CD4-positive, alpha-beta T cell treated with Interleukin-2 at 100 ng/mL for 4 hours (primary cell): Measurements from ENCODE around the gene DHRS3.
"Not testable (repeated sequence)": the region's sequence is repeated elsewhere in the genome, so short reads cannot be mapped to it uniquely, and the experiment has no call there.

Experiments used
- DNase-seq: peaks from one replicate; pipeline ENCODE4 v3.0.0-alpha.2; 2020; ENCODE audit warnings: low spot score

Gene DHRS3, protein sequence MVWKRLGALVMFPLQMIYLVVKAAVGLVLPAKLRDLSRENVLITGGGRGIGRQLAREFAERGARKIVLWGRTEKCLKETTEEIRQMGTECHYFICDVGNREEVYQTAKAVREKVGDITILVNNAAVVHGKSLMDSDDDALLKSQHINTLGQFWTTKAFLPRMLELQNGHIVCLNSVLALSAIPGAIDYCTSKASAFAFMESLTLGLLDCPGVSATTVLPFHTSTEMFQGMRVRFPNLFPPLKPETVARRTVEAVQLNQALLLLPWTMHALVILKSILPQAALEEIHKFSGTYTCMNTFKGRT

DNA sequence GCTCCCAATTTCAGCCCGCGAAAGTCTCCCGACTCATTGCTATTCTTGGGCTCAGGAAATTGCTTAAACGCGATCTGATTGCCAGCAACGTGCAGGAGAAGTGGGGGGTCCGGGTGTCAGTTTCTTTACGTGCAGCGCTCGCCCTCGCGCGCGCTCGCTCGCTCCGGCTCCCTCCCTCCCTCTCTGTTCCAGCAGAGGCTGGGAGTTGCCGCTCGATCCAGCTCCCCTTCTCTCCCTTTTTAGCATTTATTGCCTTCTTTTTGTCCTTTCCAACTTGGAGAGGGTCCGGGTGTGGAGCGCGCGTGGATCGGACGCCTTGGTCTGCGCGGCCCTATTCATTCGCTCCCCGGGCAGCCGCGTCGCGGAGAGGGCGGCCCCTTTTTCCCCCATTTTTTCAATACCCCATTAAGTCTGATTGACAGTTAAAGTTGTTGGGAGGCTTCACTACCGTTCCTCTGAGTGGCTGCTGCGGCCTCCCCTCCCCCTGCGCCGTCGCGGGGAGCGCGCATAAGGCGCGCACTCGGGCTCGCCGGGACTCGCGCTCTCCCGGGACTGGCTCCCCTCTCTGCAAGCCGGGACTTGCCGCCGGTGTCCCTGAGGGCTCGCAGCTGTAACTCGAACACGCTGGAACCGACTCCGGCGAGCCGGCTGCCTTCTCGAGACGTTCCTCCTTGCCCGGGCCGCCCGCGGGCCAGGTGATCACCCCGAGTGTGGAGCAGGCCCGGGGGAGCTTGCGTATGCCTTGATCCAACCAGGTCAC, at the start of gene DHRS3:
Gene DHRS3 (minus strand): TSS at position 310 of the 760 bp plus-strand sequence. CDS start 862 bp downstream, outside the sequence.
- peak; percentile 57 for DNase-seq

GRCh38 chr1:12666141-12666735, 48.2 kb upstream of the DHRS3 start:
- no peak for DNase-seq

DNA sequence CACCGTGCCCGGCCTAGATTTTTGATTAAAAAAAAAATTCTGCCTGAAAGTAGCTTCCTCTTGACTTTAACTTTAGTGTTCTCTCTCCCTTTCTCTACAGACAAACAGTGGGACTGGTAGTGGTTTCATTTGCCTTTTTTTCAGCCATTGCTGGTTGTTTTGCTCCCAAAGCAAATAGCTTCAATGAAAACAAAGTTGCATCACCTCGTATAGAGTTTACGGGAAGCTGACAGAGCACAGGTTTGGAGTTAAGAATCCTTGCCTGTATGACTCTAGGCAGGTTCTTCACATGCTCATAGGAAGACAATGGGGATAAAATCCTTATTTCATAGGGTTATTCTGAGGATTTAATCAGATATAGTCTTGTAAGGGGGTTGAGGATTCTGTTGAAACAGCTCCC, 47.5 kb upstream of the DHRS3 start:
- no peak for DNase-seq

DNA sequence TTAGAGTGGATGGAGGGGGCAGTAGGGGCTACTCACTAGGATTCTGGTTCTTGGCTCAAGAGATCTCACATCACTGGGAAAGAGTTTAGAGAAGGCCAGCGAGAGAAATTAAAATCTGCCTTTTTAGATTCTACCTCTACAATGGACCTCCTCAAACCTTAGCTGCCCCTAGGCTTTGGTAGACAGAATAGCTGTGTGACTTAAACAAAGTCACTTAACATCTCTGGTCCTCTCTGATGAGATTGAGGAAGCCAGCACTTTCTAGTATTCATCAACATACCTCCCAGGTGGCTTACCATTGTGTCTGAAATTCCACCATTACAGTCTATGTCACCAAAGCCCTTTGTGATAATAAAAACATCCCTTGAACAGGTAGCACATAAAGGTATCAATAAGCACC, 44.5 kb upstream of the DHRS3 start:
- DNase-seq, result no peak

DNA sequence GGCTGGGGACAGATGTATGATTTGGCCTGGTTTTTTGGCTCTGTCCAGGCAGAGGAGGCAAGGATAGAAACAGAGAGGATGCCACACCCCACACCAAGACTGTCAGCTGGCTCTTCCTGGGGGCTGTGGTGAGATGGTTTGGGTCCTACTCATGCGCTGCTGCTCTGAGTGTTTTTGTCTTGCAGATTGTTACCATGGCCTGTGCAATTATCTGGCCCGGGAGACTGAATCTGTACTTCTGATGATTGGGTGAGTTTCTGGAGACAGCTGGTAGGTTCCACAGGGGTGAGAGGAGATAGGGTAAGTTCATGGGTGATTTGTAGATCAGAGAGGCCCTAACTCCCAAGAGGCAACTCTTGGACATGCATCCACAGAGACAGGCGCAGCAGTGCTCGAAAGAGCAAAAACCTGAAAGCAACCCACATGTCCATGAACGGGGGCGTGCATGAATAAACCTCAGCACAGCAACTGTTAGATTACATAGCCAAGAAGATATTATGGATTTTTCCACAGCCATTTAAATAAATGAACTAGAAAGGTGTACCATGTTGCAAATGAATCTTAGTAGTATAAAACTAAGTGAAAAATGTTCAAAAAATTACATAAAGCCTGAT, 43.7 kb upstream of the DHRS3 start:
- no peak for DNase-seq

- DNase-seq, result peak; percentile 77
These were observed 40.8 kb upstream of the DHRS3 start for GRCh38 chr1:12658531-12659453.

- not testable (repeated sequence) for DNase-seq
These were observed 40.0 kb upstream of the DHRS3 start for GRCh38 chr1:12657885-12658512.

DNA sequence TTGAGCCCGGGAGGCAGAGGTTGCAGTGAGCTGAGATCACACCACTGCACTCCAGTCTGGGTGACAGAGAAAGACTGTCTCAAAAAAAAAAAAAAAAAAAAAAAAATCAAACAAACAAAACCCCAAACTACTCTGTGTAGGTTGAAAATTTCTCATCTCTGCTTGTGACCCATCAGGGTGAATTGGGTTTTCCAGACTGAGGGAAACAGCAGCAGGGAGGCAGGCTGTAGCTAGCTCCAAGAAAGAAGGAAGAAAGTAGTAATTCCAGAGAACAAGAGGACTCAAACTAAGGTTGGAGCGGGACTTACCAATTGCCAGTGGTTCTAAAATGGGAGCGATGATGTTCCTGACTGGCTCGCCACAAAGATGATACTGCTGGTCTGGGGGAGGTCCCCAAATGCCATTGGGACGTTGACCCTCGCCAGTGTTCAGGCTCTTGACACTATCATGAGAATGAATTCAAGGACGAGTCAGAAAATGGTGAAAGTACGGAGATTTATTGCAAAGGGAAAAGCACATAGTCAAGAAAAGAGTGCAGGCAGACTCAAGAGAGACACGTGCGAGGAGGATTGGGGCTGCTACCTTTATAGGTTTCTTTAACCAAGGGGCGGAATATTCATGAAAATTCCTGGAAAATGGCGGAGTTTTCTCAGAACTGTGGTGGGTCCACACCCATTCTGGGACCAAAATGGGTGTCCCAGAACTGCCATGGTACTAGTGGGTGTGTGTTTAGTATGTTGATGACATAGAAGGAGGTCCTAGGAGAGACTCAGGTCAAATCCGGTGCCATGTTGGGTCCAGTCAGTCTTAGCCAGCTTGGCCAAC, 39.3 kb upstream of the DHRS3 start:
- DNase-seq, result no peak

DNA sequence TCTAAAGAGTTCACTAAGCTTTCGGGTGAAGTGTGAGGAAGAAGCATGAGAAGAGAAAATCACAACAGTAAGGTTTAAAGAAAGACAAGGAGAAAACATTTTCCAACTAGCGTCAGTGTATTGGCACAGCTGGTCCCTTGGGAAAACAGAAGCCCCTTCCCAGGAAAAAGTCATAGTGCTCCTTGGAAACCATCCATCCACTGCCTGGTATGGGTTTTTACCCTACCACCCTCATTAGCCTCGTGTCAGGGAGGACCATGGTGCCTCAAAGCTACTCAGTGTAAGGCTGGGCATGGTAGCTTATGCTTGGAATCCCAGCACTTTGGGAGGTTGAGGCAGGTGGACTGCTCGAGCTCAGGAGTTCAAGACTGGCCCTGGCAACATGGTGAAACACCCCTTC, 38.6 kb upstream of the DHRS3 start:
- DNase-seq, result no peak

DNA sequence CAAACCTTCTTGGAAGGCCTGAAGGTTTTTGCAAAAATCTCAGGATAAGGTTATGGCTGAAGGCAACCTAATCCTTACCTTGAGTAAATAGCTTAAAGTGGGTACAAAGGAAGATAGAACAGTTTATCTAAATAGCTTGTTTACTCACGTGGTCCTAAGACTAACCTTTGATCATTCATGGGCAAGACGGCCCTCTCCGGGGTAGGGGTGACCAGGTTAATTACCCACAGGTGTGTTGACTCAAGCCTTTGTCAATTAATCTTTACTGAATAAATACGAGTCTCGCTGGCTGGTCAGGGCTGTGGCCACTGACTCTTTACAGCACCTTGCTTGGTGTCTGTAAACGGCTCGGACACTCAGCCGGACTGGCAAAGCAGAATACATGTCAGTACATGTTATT, 36.6 kb upstream of the DHRS3 start:
- DNase-seq, result no peak

- no peak for DNase-seq
These were observed 36.1 kb upstream of the DHRS3 start for GRCh38 chr1:12654004-12654567.

DNA sequence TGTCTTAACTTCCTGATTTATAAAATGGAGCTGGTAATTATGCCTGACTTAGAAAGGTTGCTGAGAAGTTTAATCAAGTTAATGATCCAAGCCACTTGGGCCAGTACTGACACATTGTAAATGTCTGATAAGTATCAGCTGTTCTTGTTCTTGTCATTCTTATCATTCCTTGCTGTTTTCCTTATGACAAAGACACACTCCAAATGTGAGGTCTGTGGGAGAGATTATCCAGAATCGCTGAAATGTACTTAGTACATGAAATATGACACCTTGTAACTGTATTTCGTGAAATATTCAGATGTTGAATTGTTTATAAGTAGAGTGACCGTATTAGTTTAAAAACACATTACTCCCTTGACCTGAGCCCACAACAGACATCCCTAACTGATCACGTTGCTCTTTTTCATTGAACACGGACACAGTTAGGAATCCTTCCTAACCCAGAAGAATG, 32.0 kb upstream of the DHRS3 start:
- no peak for DNase-seq

DNA sequence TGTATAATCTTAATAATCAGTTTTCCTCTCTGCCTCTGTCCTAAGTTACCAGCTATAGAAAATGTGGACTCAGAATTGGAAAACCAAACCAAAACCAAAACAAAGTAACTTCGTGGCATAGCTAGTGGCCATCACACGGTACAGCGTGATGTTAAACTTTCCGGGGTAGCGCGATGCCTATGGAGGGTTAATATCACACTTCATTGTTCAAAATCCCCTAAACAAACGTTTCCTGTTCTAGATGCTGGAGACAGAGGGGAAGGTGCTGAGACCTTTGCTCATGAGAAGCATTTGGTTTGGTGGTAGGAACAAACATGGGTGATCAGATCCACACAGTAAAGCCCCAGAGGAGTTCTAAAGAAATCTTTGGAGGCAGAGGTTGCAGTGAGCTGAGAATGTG, 30.7 kb upstream of the DHRS3 start:
- DNase-seq, result no peak

GRCh38 chr1:12645401-12645800, 27.4 kb upstream of the DHRS3 start:
- DNase-seq, result not testable (repeated sequence)

- no peak for DNase-seq
These were observed 26.8 kb upstream of the DHRS3 start for GRCh38 chr1:12644829-12645228.

GRCh38 chr1:12644237-12644636, 26.2 kb upstream of the DHRS3 start:
- DNase-seq, result no peak

- no peak for DNase-seq
These were observed 25.8 kb upstream of the DHRS3 start, which contains the start of gene AADACL4 for GRCh38 chr1:12643785-12644184. AADACL4 (plus strand) TSS chr1:12644085; CDS start chr1:12644547, 462 bp downstream.

- DNase-seq, result no peak
These were observed 25.1 kb upstream of the DHRS3 start for GRCh38 chr1:12643079-12643478.

- no peak for DNase-seq
These were observed 22.9 kb upstream of the DHRS3 start for GRCh38 chr1:12640958-12641272.
